Testis (tissue), 3 donors: ENCODE results near the gene XXYLT1. TPM values are rescaled to one million over a fixed set of nuclear protein-coding genes. Genes with fewer than 3 reads are reported as not detected.

Experiments used
- DNase-seq: peaks from one replicate; pipeline ENCODE4 v3.0.0-alpha.2; 2019
- H3K27ac ChIP-seq, 2 donors: fragments of 200-600 bp; sonication (generic); one replicate each; pipeline ENCODE4 v1.5.1; 2019
- H3K27me3 ChIP-seq: fragments of 200-600 bp; sonication (generic); one replicate; pipeline ENCODE4 v1.5.1; 2019
- H3K36me3 ChIP-seq: fragments of 200-600 bp; sonication (generic); one replicate; pipeline ENCODE4 v1.5.1; 2017; ENCODE audit warnings: low read depth; ENCODE audit errors: missing control alignments
- H3K4me1 ChIP-seq: fragments of 200-600 bp; sonication (generic); one replicate; pipeline ENCODE4 v1.5.1; 2019
- H3K4me3 ChIP-seq, 2 donors: fragments of 200-600 bp; sonication (generic); one replicate each; pipeline ENCODE4 v1.5.1; 2017 to 2019
- H3K9me3 ChIP-seq: fragments of 200-600 bp; sonication (generic); one replicate; pipeline ENCODE4 v1.5.1; 2017
- POLR2A ChIP-seq: fragments of 450-650 bp; IDR thresholded peaks from one replicate; pipeline ENCODE4 v1.6.1; 2017; ENCODE audit warnings: antibody characterized with exemption, mild to moderate bottlenecking, moderate library complexity
- WGBS, 2 donors: methylation state at CpG; one replicate each; pipeline ENCODE4 v1.1.5; 2018; 5-methylcytosine and 5-hydroxymethylcytosine counted together
- intact Hi-C: fragments of 100-400 bp; cut with DNase I; formaldehyde crosslinking; loops from one replicate; pipeline ENCODE4 v1.15.1; 2023; ENCODE audit warnings: low total_unique reads
- polyA plus RNA-seq: library from polyadenylated mRNA; stranded (reverse); fragments of 350-450 nt; fragmentation: Illumina TruSeq; extraction: RNeasy Lipid Tissue Mini Kit (QIAGEN cat#74804); gene quantifications from one replicate; pipeline ENCODE4 v1.2.3, GENCODE V29; 2014; ENCODE audit warnings: low read depth, low replicate concordance; ENCODE audit not compliant: insufficient read depth
- total RNA-seq, 2 donors: library from RNA; depleted of rRNA; stranded (reverse); fragments of >200 nt; gene quantifications; one replicate each; pipeline ENCODE4 v1.2.3, GENCODE V29; 2016
- TF ChIP-seq, protein P1 (sequence below), 3 experiments: fragments of 450-650 bp in 2 of 3; fragments of 200-600 bp in 1 of 3; sonication (generic) in 1 of 3; IDR thresholded peaks; one replicate each; pipeline ENCODE4 v1.5.1; 2016 to 2019; ENCODE audit warnings: antibody characterized with exemption in 3 of 3, mild to moderate bottlenecking in 2 of 3, moderate library complexity in 1 of 3

XXYLT1 gene
- total and polyA plus RNA-seq, 3 donors from 2014 or later: 7.2 to 12.5 (median 11.1) TPM

DNA sequence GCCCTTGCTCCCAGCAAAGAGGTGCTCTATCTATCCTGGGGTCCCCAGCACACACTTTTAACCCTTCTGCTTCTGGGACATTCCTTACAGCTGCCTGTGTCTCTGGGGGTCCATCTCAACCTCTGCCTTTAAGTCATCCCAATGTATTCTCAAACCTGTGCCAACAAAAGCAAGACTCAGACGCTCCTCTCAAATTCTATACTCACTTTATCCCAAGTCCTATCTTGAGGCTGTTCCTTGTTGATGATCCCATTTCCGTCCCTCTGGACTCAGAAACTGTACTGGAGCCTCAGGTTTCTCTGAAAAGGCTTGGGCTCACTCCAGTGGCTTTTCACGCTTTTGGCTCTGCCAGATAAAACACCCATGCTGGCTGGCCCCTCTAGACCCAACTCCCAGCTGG, 69.7 kb downstream of the XXYLT1 start:
- H3K36me3 ChIP-seq: no peaks in the 10 kb centered on the region
- no peak overlapping the region for H3K27ac ChIP-seq
- no peaks in the 10 kb centered on the region for H3K27me3 ChIP-seq
- no peaks in the 10 kb centered on the region for H3K9me3 ChIP-seq
- H3K4me1 ChIP-seq: peaks cover 11% of the 10 kb centered on the region
- intact Hi-C loops: no loop called here
- WGBS, 2 donors: 86 to 93% methylated on average over 3 of the region's 3 CpGs
- no peak for TF ChIP-seq POLR2A
- TF ChIP-seq, protein P1, sequence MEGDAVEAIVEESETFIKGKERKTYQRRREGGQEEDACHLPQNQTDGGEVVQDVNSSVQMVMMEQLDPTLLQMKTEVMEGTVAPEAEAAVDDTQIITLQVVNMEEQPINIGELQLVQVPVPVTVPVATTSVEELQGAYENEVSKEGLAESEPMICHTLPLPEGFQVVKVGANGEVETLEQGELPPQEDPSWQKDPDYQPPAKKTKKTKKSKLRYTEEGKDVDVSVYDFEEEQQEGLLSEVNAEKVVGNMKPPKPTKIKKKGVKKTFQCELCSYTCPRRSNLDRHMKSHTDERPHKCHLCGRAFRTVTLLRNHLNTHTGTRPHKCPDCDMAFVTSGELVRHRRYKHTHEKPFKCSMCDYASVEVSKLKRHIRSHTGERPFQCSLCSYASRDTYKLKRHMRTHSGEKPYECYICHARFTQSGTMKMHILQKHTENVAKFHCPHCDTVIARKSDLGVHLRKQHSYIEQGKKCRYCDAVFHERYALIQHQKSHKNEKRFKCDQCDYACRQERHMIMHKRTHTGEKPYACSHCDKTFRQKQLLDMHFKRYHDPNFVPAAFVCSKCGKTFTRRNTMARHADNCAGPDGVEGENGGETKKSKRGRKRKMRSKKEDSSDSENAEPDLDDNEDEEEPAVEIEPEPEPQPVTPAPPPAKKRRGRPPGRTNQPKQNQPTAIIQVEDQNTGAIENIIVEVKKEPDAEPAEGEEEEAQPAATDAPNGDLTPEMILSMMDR (IDR thresholded peaks at IDR 0.05): no peak
- peak; percentile 0 for DNase-seq
- H3K4me3 ChIP-seq: no peak overlapping the region

DNA sequence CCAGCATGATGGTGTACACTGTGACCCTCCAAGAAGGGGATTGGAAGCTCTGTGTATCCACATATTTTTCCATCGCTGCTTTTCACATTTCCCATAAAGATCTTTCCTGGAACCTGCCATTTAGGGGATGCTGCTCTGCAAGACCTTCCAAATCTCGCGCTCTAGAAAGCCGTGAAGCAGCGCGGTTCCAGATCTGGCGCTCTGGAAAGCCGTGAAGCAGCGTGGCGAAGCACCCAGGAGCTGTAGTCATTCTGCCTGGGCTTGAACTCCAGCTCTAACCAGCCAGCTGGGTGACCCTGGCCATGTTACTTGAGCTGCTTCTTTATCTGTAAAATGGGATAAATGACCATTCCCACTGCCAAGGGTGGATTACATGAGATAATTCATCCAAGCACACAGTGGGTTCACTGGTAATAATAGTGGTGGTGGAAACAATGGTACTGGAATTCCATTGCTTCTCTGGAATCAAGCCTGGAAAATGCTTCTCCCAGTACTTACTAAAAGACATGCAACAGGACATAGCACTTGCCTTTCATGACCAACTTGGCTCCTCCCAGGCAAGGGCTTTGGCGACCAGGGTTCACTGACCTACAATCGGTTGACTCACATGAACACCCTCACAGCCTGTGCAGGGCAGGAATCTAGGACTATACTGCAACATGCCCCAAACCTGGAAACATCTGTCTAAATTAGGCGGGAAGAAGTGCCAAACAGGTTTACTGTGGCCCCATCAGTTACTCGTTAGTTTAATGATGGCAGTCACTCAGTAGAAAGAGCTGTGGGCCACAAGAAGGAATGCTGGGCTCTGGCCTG, 70.7 kb downstream of the XXYLT1 start:
- Histone ChIP-seq H3K27me3 (no peaks in the 10 kb centered on the region), H3K4me1 (peaks cover 5% of the 10 kb centered on the region), H3K9me3 (no peaks in the 10 kb centered on the region), H3K4me3 (no peak overlapping the region), H3K36me3 (no peaks in the 10 kb centered on the region), H3K27ac (no peak overlapping the region)
- no peak for DNase-seq
- intact Hi-C loops: no loop called here
- no peak for TF ChIP-seq POLR2A
- TF ChIP-seq, protein P1 (IDR thresholded peaks at IDR 0.05): no peak
- WGBS, 2 donors: 95 to 96% methylated on average over 14 of the region's 14 CpGs

- TF ChIP-seq, protein P1 (IDR thresholded peaks at IDR 0.05): no peak
- no peak for TF ChIP-seq POLR2A
- intact Hi-C loops: no loop called here
- WGBS, 2 donors: 85 to 95% methylated on average over 19 of the region's 19 CpGs
- Histone ChIP-seq H3K27ac (no peak overlapping the region), H3K9me3 (no peaks in the 10 kb centered on the region), H3K36me3 (no peaks in the 10 kb centered on the region), H3K4me3 (no peak overlapping the region), H3K4me1 (no peaks in the 10 kb centered on the region), H3K27me3 (no peaks in the 10 kb centered on the region)
- DNase-seq: no peak
These were observed 72.3 kb downstream of the XXYLT1 start for GRCh38 chr3:195198426-195199346.

DNA sequence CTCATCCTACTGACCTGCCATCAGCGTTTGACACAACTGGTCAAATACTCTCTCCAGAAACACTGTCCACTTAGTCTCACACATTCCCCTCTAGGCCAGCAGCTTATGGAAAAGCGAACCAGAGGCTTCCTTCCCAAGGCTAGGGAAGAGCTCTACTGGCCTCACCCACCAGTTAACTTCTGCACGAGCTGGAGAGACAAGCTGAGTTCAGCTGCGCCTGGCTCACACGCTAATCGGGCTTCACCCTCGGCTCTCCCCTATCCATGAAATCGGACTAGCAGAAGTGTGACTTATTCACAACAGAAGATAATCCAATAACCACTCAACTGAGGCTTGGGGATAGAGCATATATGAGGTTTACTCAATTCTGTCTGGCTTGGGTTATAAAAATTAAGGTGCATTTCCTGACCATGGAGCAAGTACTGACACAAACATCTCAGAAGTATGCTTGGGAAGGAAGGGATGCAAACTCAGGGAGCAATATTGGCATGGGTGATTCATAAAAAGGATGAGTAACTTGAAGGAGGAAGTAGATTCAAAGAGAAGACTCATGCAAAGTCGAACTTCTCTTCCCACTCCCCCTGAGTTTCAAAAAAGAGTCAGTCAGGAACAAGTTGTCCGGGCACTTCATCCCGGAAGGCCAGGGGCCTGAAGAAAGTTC, 73.1 kb downstream of the XXYLT1 start:
- no peak for DNase-seq
- H3K4me3 ChIP-seq: no peak overlapping the region
- H3K27me3 ChIP-seq: no peaks in the 10 kb centered on the region
- H3K36me3 ChIP-seq: no peaks in the 10 kb centered on the region
- intact Hi-C loops: no loop called here
- TF ChIP-seq, protein P1 (IDR thresholded peaks at IDR 0.05): no peak
- TF ChIP-seq POLR2A: no peak
- WGBS, 2 donors: 87 to 88% methylated on average over 11 of the region's 11 CpGs
- H3K9me3 ChIP-seq: no peaks in the 10 kb centered on the region
- H3K4me1 ChIP-seq: no peaks in the 10 kb centered on the region
- H3K27ac ChIP-seq: no peak overlapping the region
